ENCODE results near the gene THBS1.

THBS1 gene

GRCh38 chr15:39565851-39566250 lies 15.0 kb upstream of the THBS1 start:
- DNase-seq (ENCODE audit: low read depth, low spot score) = no peak
- H3K4me3 ChIP-seq (ENCODE audit: low read length) = no peak overlapping the region

GRCh38 chr15:39573287-39573686 lies 7.6 kb upstream of the THBS1 start:
- no peak for DNase-seq (ENCODE audit: low read depth, low spot score)
- H3K4me3 ChIP-seq (ENCODE audit: low read length) = no peak overlapping the region

- no peak for DNase-seq (ENCODE audit: low read depth, low spot score)
- H3K4me3 ChIP-seq (ENCODE audit: low read length) = no peak overlapping the region
These were observed 7.0 kb upstream of the THBS1 start for GRCh38 chr15:39573844-39574243.

GRCh38 chr15:39574427-39574826 lies 6.5 kb upstream of the THBS1 start:
- DNase-seq (ENCODE audit: low read depth, low spot score) = no peak
- H3K4me3 ChIP-seq (ENCODE audit: low read length) = no peak overlapping the region

GRCh38 chr15:39575180-39575579 lies 5.7 kb upstream of the THBS1 start:
- no peak for DNase-seq (ENCODE audit: low read depth, low spot score)
- H3K4me3 ChIP-seq (ENCODE audit: low read length) = no peak overlapping the region

- DNase-seq (ENCODE audit: low read depth, low spot score) = no peak
- H3K4me3 ChIP-seq (ENCODE audit: low read length) = no peak overlapping the region
These were observed 1.9 kb upstream of the THBS1 start for GRCh38 chr15:39578851-39579486.

GRCh38 chr15:39579487-39580116 lies 1.3 kb upstream of the THBS1 start:
- DNase-seq (ENCODE audit: low read depth, low spot score) = no peak
- H3K4me3 ChIP-seq (ENCODE audit: low read length) = no peak overlapping the region

GRCh38 chr15:39580117-39580484 lies 778 bp upstream of the THBS1 start:
- peak; percentile 67 for DNase-seq (ENCODE audit: low read depth, low spot score)
- no peak overlapping the region; the same call in 1 of the 2 replicates for H3K4me3 ChIP-seq (ENCODE audit: low read length)

- DNase-seq (ENCODE audit: low read depth, low spot score) = no peak
- no peak overlapping the region for H3K4me3 ChIP-seq (ENCODE audit: low read length)
These were observed 438 bp downstream of the THBS1 start for GRCh38 chr15:39581242-39581792.

- DNase-seq (ENCODE audit: low read depth, low spot score) = no peak
These were observed 960 bp downstream of the THBS1 start for GRCh38 chr15:39581793-39582285.

GRCh38 chr15:39582286-39582976 lies 1.6 kb downstream of the THBS1 start:
- no peak for DNase-seq (ENCODE audit: low read depth, low spot score)
- no peak overlapping the region for H3K4me3 ChIP-seq (ENCODE audit: low read length)

More at GRCh38 chr15:39581793-39582285, 960 bp downstream of the THBS1 start:
- H3K4me3 ChIP-seq (ENCODE audit: low read length) = no peak overlapping the region

- DNase-seq (ENCODE audit: low read depth, low spot score) = no peak
- no peak overlapping the region for H3K4me3 ChIP-seq (ENCODE audit: low read length)
These were observed 2.2 kb downstream of the THBS1 start for GRCh38 chr15:39582977-39583595.

- H3K4me3 ChIP-seq (ENCODE audit: low read length) = no peak overlapping the region
- peak; percentile 21 for DNase-seq (ENCODE audit: low read depth, low spot score)
These were observed 2.9 kb downstream of the THBS1 start for GRCh38 chr15:39583596-39584265.

- H3K4me3 ChIP-seq (ENCODE audit: low read length) = no peak overlapping the region
- no peak for DNase-seq (ENCODE audit: low read depth, low spot score)
These were observed 3.4 kb downstream of the THBS1 start for GRCh38 chr15:39584266-39584659.

- H3K4me3 ChIP-seq (ENCODE audit: low read length) = no peak overlapping the region
- no peak for DNase-seq (ENCODE audit: low read depth, low spot score)
These were observed 3.9 kb downstream of the THBS1 start for GRCh38 chr15:39584662-39585388.

- H3K4me3 ChIP-seq (ENCODE audit: low read length) = no peak overlapping the region
- no peak for DNase-seq (ENCODE audit: low read depth, low spot score)
These were observed 4.5 kb downstream of the THBS1 start for GRCh38 chr15:39585389-39585841.

- no peak overlapping the region for H3K4me3 ChIP-seq (ENCODE audit: low read length)
- no peak for DNase-seq (ENCODE audit: low read depth, low spot score)
These were observed 5.0 kb downstream of the THBS1 start for GRCh38 chr15:39585871-39586301.

- H3K4me3 ChIP-seq (ENCODE audit: low read length) = no peak overlapping the region
These were observed 5.7 kb downstream of the THBS1 start for GRCh38 chr15:39586387-39587095.

More at GRCh38 chr15:39586387-39587095, 5.7 kb downstream of the THBS1 start:
- no peak for DNase-seq (ENCODE audit: low read depth, low spot score)

Measured in Jurkat, Clone E6-1 (cell line).